Caco-2 (cell line): ENCODE data around the gene ING3. TPM values are rescaled to one million over a fixed set of nuclear protein-coding genes. Genes with fewer than 3 reads are reported as not detected.

Source experiments
- BruUV-seq: library from RNA; stranded (reverse); fragments of 400-500 nt; replicated peaks from 2 replicates; lab custom pipeline; 2021; lab: Mats Ljungman, UMichigan
- CTCF ChIA-PET: fragments of 300-600 bp; sonication (Branson Sonifier 250); formaldehyde crosslinking; loops from one replicate; lab custom pipeline; 2022; ENCODE audit warnings: antibody characterized with exemption; lab: Charles Lee
- POLR2A ChIA-PET: fragments of 300-600 bp; sonication (Branson Sonifier 250); formaldehyde crosslinking; loops from one replicate; lab custom pipeline; 2022; ENCODE audit warnings: antibody characterized with exemption; lab: Charles Lee
- DNase-seq, 2 experiments: peaks; one replicate each; pipeline versions ENCODE4 v3.0.0 to v3.0.0-alpha.2; 2020 to 2022
- H3K27me3 ChIP-seq: replicated peaks from 2 replicates; pipeline ENCODE4 v1.6.0; 2011; ENCODE audit warnings: low read length; ENCODE audit not compliant: control insufficient read depth, insufficient read depth
- H3K36me3 ChIP-seq: 2 replicates; pipeline ENCODE4 v1.5.1; 2011; ENCODE audit warnings: low read length; ENCODE audit not compliant: control insufficient read depth, insufficient read depth
- H3K4me1 ChIP-seq: fragments of 250-450 bp; sonication (Bioruptor Pico); 2 replicates; pipeline ENCODE4 v1.5.1; 2020; ENCODE audit warnings: mild to moderate bottlenecking
- H3K4me3 ChIP-seq: 2 replicates; pipeline ENCODE4 v1.5.1; 2011; ENCODE audit warnings: low read depth, mild to moderate bottlenecking, control low read depth, low read length
- H3K9me3 ChIP-seq: fragments of 250-450 bp; sonication (Bioruptor Pico); 2 replicates; pipeline ENCODE4 v1.5.1; 2020; ENCODE audit warnings: mild to moderate bottlenecking, moderate library complexity
- H3K27ac Mint-ChIP-seq: one replicate; pipeline ENCODE4 v1.8.0; 2022; ENCODE audit warnings: mixed read lengths; ENCODE audit not compliant: unreplicated experiment
- H3K27me3 Mint-ChIP-seq: one replicate; pipeline ENCODE4 v1.8.0; 2022; ENCODE audit warnings: mixed read lengths; ENCODE audit not compliant: insufficient read depth, unreplicated experiment
- H3K36me3 Mint-ChIP-seq: one replicate; pipeline ENCODE4 v1.8.0; 2022; ENCODE audit warnings: mild to moderate bottlenecking, mixed read lengths; ENCODE audit not compliant: insufficient read depth, unreplicated experiment
- H3K4me1 Mint-ChIP-seq: one replicate; pipeline ENCODE4 v1.8.0; 2022; ENCODE audit warnings: low read depth, mixed read lengths; ENCODE audit not compliant: unreplicated experiment
- H3K4me3 Mint-ChIP-seq: one replicate; pipeline ENCODE4 v1.8.0; 2022; ENCODE audit warnings: mild to moderate bottlenecking, moderate library complexity, mixed read lengths; ENCODE audit not compliant: unreplicated experiment
- H3K9me3 Mint-ChIP-seq: one replicate; pipeline ENCODE4 v1.8.0; 2022; ENCODE audit warnings: mixed read lengths; ENCODE audit not compliant: unreplicated experiment
- intact Hi-C: fragments of 100-400 bp; cut with micrococcal nuclease; formaldehyde crosslinking; loops from one replicate; pipeline ENCODE4 v1.10.0; 2022; ENCODE audit not compliant: unreplicated experiment
- total RNA-seq: library from RNA; stranded (reverse); gene quantifications from 2 replicates; pipeline ENCODE4 v1.2.3, GENCODE V29; 2022
- TF ChIP-seq, protein P1 (sequence below), 2 experiments: fragments of 200-600 bp in 1 of 2; IDR thresholded peaks; 1 replicate in 1 of 2; 2 replicates in 1 of 2; pipeline versions ENCODE4 v1.5.1 to v1.8.0; 2011 to 2022; ENCODE audit warnings: antibody characterized with exemption in 1 of 2, control low read depth in 1 of 2, inconsistent platforms in 1 of 2, low read depth in 1 of 2, low read length in 1 of 2, mild to moderate bottlenecking in 1 of 2, moderate library complexity in 1 of 2; ENCODE audit not compliant: insufficient read depth in 1 of 2, severe bottlenecking in 1 of 2, unreplicated experiment in 1 of 2

ING3 gene
- total RNA-seq, 1 experiment from 2014 or later: 14.6 TPM

DNA sequence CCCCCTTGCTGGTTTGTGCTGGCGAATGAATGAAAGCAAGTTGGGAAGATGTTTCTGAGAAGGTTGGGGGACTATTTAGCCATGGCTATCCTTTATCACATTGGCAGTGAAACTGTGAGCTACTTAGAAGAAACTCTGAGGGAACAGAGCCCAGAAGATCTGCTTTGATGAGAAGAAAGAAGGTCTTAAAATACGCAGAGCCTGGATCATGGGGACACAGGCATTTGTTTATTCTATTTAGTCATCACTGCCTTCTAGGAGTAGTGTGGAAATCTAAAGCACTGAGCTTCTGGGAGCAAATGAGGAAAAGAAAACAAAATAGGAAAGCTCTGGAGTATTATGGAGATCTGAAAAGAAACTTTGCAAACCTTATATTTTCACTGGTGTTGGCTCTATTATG lies 66.4 kb downstream of the ING3 start:
- H3K4me1 ChIP-seq: peaks cover 4% of the 10 kb centered on the region; the same call in 1 of the 2 replicates
- no peak overlapping the region for H3K4me3 ChIP-seq
- H3K27me3 Mint-ChIP-seq: no peaks in the 10 kb centered on the region
- no peaks in the 10 kb centered on the region for H3K27me3 ChIP-seq
- H3K4me3 Mint-ChIP-seq: no peak overlapping the region
- TF ChIP-seq, protein P1, sequence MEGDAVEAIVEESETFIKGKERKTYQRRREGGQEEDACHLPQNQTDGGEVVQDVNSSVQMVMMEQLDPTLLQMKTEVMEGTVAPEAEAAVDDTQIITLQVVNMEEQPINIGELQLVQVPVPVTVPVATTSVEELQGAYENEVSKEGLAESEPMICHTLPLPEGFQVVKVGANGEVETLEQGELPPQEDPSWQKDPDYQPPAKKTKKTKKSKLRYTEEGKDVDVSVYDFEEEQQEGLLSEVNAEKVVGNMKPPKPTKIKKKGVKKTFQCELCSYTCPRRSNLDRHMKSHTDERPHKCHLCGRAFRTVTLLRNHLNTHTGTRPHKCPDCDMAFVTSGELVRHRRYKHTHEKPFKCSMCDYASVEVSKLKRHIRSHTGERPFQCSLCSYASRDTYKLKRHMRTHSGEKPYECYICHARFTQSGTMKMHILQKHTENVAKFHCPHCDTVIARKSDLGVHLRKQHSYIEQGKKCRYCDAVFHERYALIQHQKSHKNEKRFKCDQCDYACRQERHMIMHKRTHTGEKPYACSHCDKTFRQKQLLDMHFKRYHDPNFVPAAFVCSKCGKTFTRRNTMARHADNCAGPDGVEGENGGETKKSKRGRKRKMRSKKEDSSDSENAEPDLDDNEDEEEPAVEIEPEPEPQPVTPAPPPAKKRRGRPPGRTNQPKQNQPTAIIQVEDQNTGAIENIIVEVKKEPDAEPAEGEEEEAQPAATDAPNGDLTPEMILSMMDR (IDR thresholded peaks at IDR 0.05; ENCODE audit: insufficient read depth in 1 of 2, low read depth in 1 of 2, low read length in 1 of 2, severe bottlenecking in 1 of 2, unreplicated experiment in 1 of 2): no peak
- no peak for DNase-seq
- H3K36me3 ChIP-seq: no peaks in the 10 kb centered on the region
- H3K27ac Mint-ChIP-seq: no peak overlapping the region
- H3K36me3 Mint-ChIP-seq: no peaks in the 10 kb centered on the region
- no peaks in the 10 kb centered on the region for H3K9me3 Mint-ChIP-seq
- H3K9me3 ChIP-seq: no peaks in the 10 kb centered on the region
- intact Hi-C loops: no loop called here
- CTCF ChIA-PET: no interaction called here
- H3K4me1 Mint-ChIP-seq: peaks cover 6% of the 10 kb centered on the region
- no TSS peak for BruUV-seq
- POLR2A ChIA-PET: no interaction called here

DNA sequence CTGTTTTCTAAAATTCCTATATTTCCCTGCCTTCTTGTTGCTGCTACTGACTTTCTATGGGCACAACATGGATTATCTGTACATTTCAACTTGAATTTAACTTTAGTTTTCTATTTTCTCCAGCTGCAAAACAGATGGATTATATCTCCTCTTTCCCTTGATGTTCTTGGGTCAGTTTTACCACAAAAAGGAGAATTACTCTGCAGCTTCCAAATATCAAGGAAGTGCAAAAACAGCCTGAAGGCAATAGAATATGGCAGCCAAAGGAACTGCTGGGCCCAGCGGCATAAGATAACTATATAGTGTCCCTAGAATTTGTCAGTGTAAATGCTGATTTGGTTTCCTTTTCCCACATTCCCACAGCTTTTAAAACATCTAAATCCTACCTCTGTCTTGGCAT lies 67.0 kb downstream of the ING3 start:
- no peaks in the 10 kb centered on the region for H3K27me3 Mint-ChIP-seq
- Histone ChIP-seq H3K4me1 (peaks cover 4% of the 10 kb centered on the region; the same call in 1 of the 2 replicates), H3K9me3 (no peaks in the 10 kb centered on the region), H3K4me3 (no peak overlapping the region), H3K27me3 (no peaks in the 10 kb centered on the region), H3K36me3 (no peaks in the 10 kb centered on the region)
- peaks cover 6% of the 10 kb centered on the region for H3K4me1 Mint-ChIP-seq
- ChIA-PET CTCF (no interaction called here), POLR2A (no interaction called here)
- H3K9me3 Mint-ChIP-seq: no peaks in the 10 kb centered on the region
- no peak overlapping the region for H3K27ac Mint-ChIP-seq
- DNase-seq: no peak
- TF ChIP-seq, protein P1 (IDR thresholded peaks at IDR 0.05; ENCODE audit: insufficient read depth in 1 of 2, low read depth in 1 of 2, low read length in 1 of 2, severe bottlenecking in 1 of 2, unreplicated experiment in 1 of 2): no peak
- intact Hi-C loops: no loop called here
- no peak overlapping the region for H3K4me3 Mint-ChIP-seq
- H3K36me3 Mint-ChIP-seq: no peaks in the 10 kb centered on the region
- no TSS peak for BruUV-seq

DNA sequence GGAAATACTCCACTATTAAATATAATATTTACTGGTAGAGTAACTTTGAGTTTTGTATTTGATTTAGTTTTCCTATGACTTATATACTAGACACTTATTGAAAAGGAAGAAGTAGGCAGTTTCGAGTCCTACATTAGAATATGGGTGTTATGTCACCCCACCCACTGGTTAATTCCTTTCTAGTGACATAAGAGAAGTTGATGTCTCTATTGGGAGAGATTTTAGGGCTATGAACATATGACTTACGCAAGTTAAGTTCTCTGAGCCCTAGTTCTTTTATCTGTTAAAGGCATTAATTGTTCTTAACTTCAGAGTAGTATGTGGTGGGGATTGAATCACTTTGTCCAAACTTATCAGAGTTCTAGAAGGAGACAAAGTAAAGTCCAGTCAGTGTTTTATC lies 68.4 kb downstream of the ING3 start:
- no peaks in the 10 kb centered on the region for H3K9me3 Mint-ChIP-seq
- H3K27ac Mint-ChIP-seq: no peak overlapping the region
- H3K27me3 Mint-ChIP-seq: no peaks in the 10 kb centered on the region
- Histone ChIP-seq H3K9me3 (no peaks in the 10 kb centered on the region), H3K27me3 (no peaks in the 10 kb centered on the region), H3K36me3 (no peaks in the 10 kb centered on the region), H3K4me1 (peaks cover 14% of the 10 kb centered on the region; the same call in 1 of the 2 replicates), H3K4me3 (no peak overlapping the region)
- no peak for DNase-seq
- intact Hi-C loops: no loop called here
- BruUV-seq: no TSS peak
- H3K4me3 Mint-ChIP-seq: no peak overlapping the region
- H3K36me3 Mint-ChIP-seq: no peaks in the 10 kb centered on the region
- ChIA-PET POLR2A (no interaction called here), CTCF (no interaction called here)
- H3K4me1 Mint-ChIP-seq: peaks cover 15% of the 10 kb centered on the region
- TF ChIP-seq, protein P1 (IDR thresholded peaks at IDR 0.05; ENCODE audit: insufficient read depth in 1 of 2, low read depth in 1 of 2, low read length in 1 of 2, severe bottlenecking in 1 of 2, unreplicated experiment in 1 of 2): no peak
